MM.1S (cell line): ENCODE measurements around the gene GPRC5C.

Experiments
- DNase-seq: peaks from one replicate; pipeline ENCODE4 v3.0.0-alpha.2; 2015
- H2AFZ ChIP-seq: fragments of 300-600 bp; sonication (generic); 2 replicates; pipeline ENCODE4 v1.6.0; 2016; ENCODE audit warnings: antibody characterized with exemption, low read length
- H3F3A ChIP-seq: fragments of 300-600 bp; sonication (generic); 2 replicates; pipeline ENCODE4 v1.6.1; 2016; ENCODE audit warnings: mild to moderate bottlenecking, antibody characterized with exemption, low read length, moderate library complexity, mixed read lengths; ENCODE audit not compliant: insufficient read depth
- H3K27ac ChIP-seq: fragments of 300-600 bp; sonication (generic); 2 replicates; pipeline ENCODE4 v1.5.1; 2016; ENCODE audit warnings: mild to moderate bottlenecking, low read length
- H3K27me3 ChIP-seq: fragments of 300-600 bp; sonication (generic); replicated peaks from 2 replicates; pipeline ENCODE4 v1.6.0; 2016; ENCODE audit warnings: low read length; ENCODE audit not compliant: insufficient read depth
- H3K36me3 ChIP-seq: fragments of 300-600 bp; sonication (generic); replicated peaks from 2 replicates; pipeline ENCODE4 v1.6.1; 2016; ENCODE audit warnings: mild to moderate bottlenecking, low read length, mixed read lengths; ENCODE audit not compliant: insufficient read depth
- H3K4me1 ChIP-seq: fragments of 300-600 bp; sonication (generic); 2 replicates; pipeline ENCODE4 v1.6.1; 2016; ENCODE audit warnings: low read length, mixed read lengths
- H3K4me2 ChIP-seq: fragments of 300-600 bp; sonication (generic); 2 replicates; pipeline ENCODE4 v1.6.0; 2016; ENCODE audit warnings: low read depth, low read length
- H3K4me3 ChIP-seq: fragments of 300-600 bp; sonication (generic); 2 replicates; pipeline ENCODE4 v1.5.1; 2016; ENCODE audit warnings: low read length, mixed read lengths
- H3K79me2 ChIP-seq: fragments of 300-600 bp; sonication (generic); 2 replicates; pipeline ENCODE4 v1.6.1; 2016; ENCODE audit warnings: mixed run types, low read length, mixed read lengths
- H3K9ac ChIP-seq: fragments of 300-600 bp; sonication (generic); 2 replicates; pipeline ENCODE4 v1.6.1; 2016; ENCODE audit warnings: low read length, mixed read lengths
- H3K9me2 ChIP-seq: fragments of 300-600 bp; sonication (generic); replicated peaks from 2 replicates; pipeline ENCODE4 v1.6.1; 2016; ENCODE audit warnings: mild to moderate bottlenecking, low read length, mixed read lengths; ENCODE audit not compliant: insufficient read depth
- H3K9me3 ChIP-seq: fragments of 300-600 bp; sonication (generic); replicated peaks from 2 replicates; pipeline ENCODE4 v1.6.1; 2016; ENCODE audit warnings: mild to moderate bottlenecking, low read length, mixed read lengths; ENCODE audit not compliant: insufficient read depth
- H4K20me1 ChIP-seq: fragments of 300-600 bp; sonication (generic); 2 replicates; pipeline ENCODE4 v1.6.1; 2016; ENCODE audit warnings: mild to moderate bottlenecking, low read length, moderate library complexity, mixed read lengths; ENCODE audit not compliant: insufficient read depth
- EZH2 ChIP-seq: fragments of 300-600 bp; sonication (generic); optimal IDR thresholded peaks from 2 replicates; pipeline ENCODE3; 2017; ENCODE audit warnings: low read depth, mild to moderate bottlenecking, antibody characterized with exemption, low read length, mixed read lengths
- EZH2phosphoT487 ChIP-seq: fragments of 300-600 bp; sonication (generic); IDR thresholded peaks from 2 replicates; pipeline ENCODE4 v1.6.1; 2018; ENCODE audit warnings: antibody characterized with exemption, low read length
- TF ChIP-seq, protein P1 (sequence below): fragments of 300-600 bp; sonication (generic); IDR thresholded peaks from 2 replicates; pipeline ENCODE4 v1.5.1; 2016; ENCODE audit warnings: antibody characterized with exemption, low read length, mixed read lengths

Gene GPRC5C

DNA sequence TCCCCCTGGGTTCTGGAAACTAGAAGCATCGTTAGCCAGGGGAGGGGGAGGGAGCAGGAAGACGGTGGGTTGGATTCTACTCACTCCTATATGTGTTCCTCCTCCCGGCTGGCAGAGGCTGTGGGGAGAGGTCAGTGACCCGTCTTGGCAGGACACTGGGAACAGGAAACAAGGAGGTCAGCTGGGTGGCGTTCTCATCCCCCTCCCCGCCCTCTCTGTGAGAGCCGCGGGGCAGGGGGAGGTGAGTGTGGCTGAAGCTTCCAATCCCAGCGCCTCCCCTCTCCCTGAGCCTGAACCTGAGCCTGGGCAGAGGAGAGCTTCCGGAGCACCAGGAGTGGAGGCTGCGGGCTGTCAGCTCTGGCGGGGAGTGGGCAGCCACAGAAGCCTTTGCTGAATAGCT lies 12.5 kb downstream of the GPRC5C start:
- no peaks in the 10 kb centered on the region for H3K4me1 ChIP-seq
- peaks cover 87% of the 10 kb centered on the region for H3K27me3 ChIP-seq
- no peak overlapping the region for H3K4me2 ChIP-seq
- TF ChIP-seq EZH2 = no peak
- no peak for TF ChIP-seq EZH2phosphoT487
- TF ChIP-seq, protein P1, sequence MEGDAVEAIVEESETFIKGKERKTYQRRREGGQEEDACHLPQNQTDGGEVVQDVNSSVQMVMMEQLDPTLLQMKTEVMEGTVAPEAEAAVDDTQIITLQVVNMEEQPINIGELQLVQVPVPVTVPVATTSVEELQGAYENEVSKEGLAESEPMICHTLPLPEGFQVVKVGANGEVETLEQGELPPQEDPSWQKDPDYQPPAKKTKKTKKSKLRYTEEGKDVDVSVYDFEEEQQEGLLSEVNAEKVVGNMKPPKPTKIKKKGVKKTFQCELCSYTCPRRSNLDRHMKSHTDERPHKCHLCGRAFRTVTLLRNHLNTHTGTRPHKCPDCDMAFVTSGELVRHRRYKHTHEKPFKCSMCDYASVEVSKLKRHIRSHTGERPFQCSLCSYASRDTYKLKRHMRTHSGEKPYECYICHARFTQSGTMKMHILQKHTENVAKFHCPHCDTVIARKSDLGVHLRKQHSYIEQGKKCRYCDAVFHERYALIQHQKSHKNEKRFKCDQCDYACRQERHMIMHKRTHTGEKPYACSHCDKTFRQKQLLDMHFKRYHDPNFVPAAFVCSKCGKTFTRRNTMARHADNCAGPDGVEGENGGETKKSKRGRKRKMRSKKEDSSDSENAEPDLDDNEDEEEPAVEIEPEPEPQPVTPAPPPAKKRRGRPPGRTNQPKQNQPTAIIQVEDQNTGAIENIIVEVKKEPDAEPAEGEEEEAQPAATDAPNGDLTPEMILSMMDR = no peak
- H3K79me2 ChIP-seq = no peaks in the 10 kb centered on the region
- no peaks in the 10 kb centered on the region for H3K36me3 ChIP-seq
- no peaks in the 10 kb centered on the region for H3K9me3 ChIP-seq
- no peak overlapping the region for H3K27ac ChIP-seq
- H3F3A ChIP-seq = no peaks in the 10 kb centered on the region
- H3K9me2 ChIP-seq = no peaks in the 10 kb centered on the region
- DNase-seq = no peak
- no peak overlapping the region for H3K4me3 ChIP-seq
- H4K20me1 ChIP-seq = no peaks in the 10 kb centered on the region
- H2AFZ ChIP-seq = no peak overlapping the region
- H3K9ac ChIP-seq = no peak overlapping the region

DNA sequence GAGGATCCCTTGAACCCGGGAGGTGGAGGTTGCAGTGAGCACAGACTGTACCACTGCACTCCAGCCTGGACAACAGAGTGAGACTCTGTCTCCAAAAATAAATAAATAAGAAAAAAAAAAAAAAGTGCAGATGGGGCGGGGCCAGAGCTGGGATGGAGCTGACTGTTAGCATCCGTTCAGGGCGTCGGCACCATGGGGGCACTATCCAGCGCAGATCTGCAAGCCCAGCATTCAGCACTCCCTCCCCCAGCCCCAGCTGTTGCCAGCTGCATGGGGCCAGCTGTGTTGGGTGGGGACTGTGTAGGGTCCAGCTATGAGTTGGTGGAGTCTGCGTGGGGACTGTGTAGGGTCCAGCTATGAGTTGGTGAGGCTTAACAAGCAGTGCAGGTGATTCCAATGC lies 13.3 kb downstream of the GPRC5C start:
- no peak overlapping the region for H3K4me3 ChIP-seq
- no peaks in the 10 kb centered on the region for H3K36me3 ChIP-seq
- H3K9me2 ChIP-seq = no peaks in the 10 kb centered on the region
- no peak for TF ChIP-seq EZH2
- TF ChIP-seq, protein P1 = no peak
- H3K27ac ChIP-seq = no peak overlapping the region
- H3K9me3 ChIP-seq = no peaks in the 10 kb centered on the region
- DNase-seq = no peak
- no peaks in the 10 kb centered on the region for H3F3A ChIP-seq
- H3K27me3 ChIP-seq = peaks cover 86% of the 10 kb centered on the region
- no peak overlapping the region for H3K4me2 ChIP-seq
- H2AFZ ChIP-seq = no peak overlapping the region
- H3K4me1 ChIP-seq = no peaks in the 10 kb centered on the region
- H4K20me1 ChIP-seq = no peaks in the 10 kb centered on the region
- no peak overlapping the region for H3K9ac ChIP-seq
- no peaks in the 10 kb centered on the region for H3K79me2 ChIP-seq

DNA sequence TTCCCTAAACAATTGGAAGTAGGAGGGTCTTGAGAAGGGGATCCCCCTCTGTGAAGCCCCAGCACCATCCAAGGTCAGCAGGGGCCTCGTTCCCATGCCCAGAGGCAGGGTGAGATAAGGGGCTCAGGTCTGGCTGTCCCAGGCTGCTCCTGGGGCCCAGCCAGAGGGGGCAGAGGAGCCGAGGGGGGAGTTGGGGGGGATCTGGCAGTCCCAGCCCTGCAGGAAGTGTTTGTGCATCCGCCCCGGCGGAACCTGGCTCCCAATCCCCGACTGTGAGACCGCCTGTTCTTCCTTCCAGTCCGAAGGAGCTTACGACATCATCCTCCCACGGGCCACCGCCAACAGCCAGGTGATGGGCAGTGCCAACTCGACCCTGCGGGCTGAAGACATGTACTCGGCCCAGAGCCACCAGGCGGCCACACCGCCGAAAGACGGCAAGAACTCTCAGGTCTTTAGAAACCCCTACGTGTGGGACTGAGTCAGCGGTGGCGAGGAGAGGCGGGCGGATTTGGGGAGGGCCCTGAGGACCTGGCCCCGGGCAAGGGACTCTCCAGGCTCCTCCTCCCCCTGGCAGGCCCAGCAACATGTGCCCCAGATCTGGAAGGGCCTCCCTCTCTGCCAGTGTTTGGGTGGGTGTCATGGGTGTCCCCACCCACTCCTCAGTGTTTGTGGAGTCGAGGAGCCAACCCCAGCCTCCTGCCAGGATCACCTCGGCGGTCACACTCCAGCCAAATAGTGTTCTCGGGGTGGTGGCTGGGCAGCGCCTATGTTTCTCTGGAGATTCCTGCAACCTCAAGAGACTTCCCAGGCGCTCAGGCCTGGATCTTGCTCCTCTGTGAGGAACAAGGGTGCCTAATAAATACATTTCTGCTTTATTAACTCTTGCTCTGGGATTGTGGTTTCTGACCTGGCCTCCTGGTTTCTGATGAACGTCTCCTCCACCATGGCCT lies 14.9 kb downstream of the GPRC5C start:
- Histone ChIP-seq H3K9me3 (no peaks in the 10 kb centered on the region), H3K27ac (no peak overlapping the region), H3K9me2 (no peaks in the 10 kb centered on the region), H3K36me3 (no peaks in the 10 kb centered on the region), H3F3A (no peaks in the 10 kb centered on the region), H3K79me2 (no peaks in the 10 kb centered on the region), H4K20me1 (no peaks in the 10 kb centered on the region), H3K4me3 (no peak overlapping the region), H3K27me3 (peaks cover 85% of the 10 kb centered on the region), H3K4me2 (no peak overlapping the region), H2AFZ (no peak overlapping the region), H3K9ac (no peak overlapping the region), H3K4me1 (no peaks in the 10 kb centered on the region)
- TF ChIP-seq, protein P1 = no peak
- TF ChIP-seq EZH2phosphoT487 (no peak), EZH2 (no peak)
- no peak for DNase-seq
